DMS114 treated with DMSO at 0.1 percent for 48 hours (cell line): ENCODE data around the gene IGF1R.

Experiments used
- DNase-seq: peaks from one replicate; lab custom pipeline; 2025; ENCODE audit not compliant: unreplicated experiment; lab: John Stamatoyannopoulos, UW

Gene IGF1R

DNA sequence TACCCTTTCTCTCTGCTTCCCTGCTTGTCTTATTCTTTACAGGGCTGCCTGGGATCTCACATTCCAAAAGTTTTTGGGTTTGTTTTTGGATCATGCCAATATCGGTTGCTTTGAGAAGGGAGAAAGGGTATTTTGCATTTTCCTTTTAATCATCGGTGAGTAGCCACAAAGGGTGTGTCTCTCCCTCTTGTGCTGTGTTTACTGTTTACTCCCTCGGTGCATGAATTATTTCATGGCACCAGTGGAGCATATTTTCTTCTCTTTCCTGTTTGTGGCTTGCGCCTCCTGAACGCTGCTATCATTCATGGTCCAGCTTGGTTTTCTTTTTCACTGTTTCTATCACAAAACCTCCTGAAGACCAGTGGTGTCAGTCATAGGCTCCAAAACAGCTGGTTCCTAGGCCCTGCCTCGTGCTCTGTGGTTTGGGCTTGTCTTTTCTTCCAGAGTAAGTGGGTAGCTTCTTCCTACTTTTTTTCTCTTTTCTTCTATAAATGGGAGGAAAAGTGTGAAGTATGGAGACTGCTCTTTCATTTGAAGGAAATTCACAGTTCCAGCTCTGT, 54.9 kb downstream of the IGF1R start:
- no peak for DNase-seq

DNA sequence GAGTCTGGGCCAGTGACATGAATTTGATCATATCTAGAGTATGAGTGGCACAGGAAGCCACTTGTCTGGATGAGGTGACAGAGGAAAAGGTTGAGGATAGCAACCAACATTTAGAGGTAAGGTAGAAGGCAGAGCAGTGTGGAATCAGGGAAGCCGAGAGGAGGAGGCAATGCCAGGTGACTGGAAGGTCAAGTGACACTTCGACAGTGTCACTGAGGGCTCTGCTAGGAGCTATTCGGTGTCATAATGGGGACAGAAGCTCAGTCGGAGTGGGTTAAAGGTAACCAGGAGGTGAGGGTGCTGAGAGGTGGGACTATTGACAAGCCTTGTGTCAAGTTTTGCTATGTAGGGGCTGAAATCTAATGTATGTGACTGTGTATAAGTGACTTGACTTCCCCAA, 56.7 kb downstream of the IGF1R start:
- DNase-seq, result no peak

- no peak for DNase-seq
Measured at GRCh38 chr15:98706387-98706786, 58.0 kb downstream of the IGF1R start.

GRCh38 chr15:98706986-98707385, 58.6 kb downstream of the IGF1R start:
- no peak for DNase-seq

- DNase-seq, result no peak
Measured at GRCh38 chr15:98708037-98708590, 59.8 kb downstream of the IGF1R start.

DNA sequence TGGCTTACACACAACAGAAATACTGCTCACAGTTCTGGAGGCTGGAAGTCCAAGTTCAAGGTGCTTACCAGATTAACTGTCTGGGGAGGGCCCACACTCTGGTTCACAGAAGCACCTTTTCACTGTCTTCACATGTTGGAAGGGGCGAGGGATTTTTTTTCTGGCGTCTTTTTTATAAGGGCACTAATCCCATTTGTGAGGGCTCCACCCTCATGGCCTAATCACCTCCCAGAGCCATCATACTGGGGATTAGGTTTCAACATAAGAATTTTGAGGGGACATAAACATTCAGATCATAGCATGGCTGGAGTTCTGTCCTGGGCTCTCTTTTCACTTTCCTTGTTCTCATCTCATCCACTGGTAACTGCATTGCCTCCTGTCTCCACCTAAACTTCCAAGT, 63.5 kb downstream of the IGF1R start:
- DNase-seq, result no peak

- no peak for DNase-seq
Measured at GRCh38 chr15:98712845-98713584, 64.7 kb downstream of the IGF1R start.

DNA sequence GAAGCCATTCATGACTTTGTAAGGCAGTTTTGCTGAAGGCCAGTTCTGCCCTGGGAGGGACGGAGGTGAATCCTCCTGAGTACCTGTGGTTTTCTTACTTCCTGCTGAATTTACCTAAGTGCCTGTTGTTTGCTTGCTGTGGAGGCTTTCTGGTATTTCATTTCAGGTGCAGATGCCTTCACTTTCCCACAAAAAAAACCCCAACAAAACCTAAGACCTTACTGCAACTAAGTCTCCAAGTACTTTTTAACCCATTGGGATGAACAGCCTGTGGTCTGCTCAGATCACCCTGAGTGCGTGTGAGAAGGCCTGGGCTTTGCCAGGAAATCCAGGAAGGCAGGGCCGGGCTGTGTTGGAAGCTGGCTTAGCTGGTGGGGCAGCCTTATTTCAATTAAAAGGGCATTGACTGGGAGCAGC, 65.3 kb downstream of the IGF1R start:
- no peak for DNase-seq

- DNase-seq, result no peak
Measured at GRCh38 chr15:98714922-98715321, 66.6 kb downstream of the IGF1R start.

GRCh38 chr15:98715401-98715800, 67.1 kb downstream of the IGF1R start:
- DNase-seq, result no peak

GRCh38 chr15:98715890-98716443, 67.6 kb downstream of the IGF1R start:
- DNase-seq, result no peak

DNA sequence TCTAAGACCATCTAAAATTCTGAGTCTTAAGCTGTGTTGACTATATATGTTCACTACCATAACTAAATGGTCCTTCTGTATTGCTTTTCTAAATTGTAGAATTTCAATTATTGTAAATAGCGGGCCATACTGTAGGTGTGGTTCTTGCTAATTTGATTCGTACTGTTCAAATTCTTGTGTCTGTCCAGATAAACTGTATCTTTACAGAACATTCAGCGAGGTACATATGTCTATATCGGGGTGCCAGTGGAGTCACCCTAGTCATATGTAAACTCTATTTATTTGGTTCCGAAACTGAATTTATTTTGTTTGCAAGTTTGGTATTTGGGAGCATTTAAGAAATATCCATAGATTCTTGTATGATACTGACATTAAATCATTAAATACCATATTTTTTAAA, 69.0 kb downstream of the IGF1R start:
- no peak for DNase-seq

DNA sequence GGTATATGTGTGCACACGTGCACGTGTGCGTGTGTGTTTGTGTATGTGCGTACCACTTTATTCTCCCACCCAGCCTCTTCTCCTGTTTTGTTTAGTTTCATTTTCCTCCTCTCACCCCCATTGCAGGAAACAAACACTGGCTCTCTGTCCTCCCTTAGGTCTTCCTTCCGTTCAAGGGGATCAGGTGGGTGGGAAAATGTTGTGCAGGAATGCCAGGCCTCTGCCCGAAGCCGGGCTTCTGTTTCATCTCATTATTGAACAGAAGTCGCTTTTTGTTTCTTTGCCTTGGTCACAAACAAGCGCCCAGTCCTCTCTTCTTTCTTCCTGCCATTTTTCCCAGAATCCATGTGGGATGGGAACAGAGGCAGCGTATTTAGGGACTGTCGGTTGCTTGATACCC, 69.6 kb downstream of the IGF1R start:
- no peak for DNase-seq

DNA sequence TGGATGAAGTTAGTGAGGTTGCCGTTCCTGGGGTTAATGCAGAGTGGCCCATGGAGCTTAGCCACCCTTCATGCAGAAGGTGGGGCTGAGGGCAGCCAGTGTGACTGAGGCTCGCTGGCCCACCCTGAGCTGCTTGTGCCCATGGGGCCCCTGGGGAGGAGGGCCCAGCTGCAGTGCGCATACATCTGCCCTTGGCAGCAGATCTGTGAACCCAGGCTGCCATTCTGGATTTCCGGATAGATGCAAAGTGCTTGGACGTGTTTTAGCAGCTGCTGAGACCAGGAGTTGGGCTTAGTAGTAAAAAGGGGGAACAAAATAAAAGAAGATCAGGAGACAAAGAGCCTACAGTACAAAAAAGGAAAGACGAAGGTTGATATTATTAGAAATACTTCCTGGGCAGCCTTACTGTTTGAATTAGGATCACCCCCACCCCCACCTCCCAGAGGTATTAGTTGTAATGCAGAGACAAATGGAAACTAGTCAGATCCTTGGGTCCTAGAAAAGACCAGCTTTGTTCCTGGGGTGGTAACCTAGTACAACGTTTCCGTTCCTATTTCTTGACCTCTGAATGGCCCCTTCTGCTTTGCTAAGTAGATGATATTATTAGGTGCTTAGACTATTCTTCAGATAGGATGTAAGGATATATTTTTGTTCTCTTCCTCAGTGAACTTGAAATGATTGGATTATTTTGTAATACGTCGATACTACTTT, 70.2 kb downstream of the IGF1R start:
- DNase-seq, result no peak

DNA sequence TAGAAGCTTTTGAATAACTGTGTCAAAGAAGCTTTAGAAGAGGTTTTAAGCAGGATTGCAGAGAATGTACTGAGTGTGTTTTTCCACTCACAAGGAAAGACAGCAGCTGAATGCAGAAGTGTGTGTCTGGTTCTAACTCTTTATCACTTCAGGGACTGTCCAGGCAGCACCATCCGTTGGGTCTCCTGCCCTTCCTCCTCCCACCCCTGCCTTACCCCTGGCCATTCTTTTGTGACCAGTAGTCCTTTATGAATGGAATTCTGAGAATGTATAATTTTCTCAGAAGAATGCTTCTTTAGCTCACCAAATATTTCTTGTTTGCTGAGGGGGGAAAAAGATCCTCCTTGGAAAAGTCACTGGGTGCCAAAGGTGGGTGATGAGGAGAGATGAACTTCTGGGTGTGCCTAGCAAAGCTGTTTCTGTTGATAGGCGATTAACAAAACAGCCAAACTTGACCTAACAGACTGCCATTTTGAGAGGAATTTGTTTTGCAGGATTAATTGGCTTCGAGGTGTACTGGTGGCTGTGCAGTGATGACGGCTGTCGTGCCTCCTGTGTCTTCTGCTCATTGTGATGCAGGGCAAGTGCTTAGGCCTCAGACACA, 70.9 kb downstream of the IGF1R start:
- DNase-seq, result no peak

GRCh38 chr15:98720031-98720430, 71.7 kb downstream of the IGF1R start:
- no peak for DNase-seq

- DNase-seq, result no peak
Measured at GRCh38 chr15:98720577-98721565, 72.5 kb downstream of the IGF1R start.

DNA sequence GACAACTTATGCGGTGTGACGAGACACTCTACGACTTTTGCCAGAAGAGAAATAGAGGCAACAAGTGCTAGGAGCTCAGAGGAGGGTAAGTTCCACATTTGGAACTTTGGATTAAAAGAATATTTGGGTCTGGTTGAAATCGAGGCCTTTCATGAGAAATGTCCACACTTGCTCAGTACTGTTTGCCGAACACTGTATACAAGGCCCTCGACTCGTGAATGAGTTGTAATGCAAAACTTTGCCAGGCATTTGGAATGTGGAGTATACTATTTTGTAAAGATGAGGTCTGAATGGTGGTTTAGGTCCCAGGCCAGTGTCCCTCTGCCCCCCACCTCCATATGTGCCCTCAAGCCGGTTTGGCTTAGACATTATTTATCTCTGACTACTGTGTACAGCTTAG, 73.9 kb downstream of the IGF1R start:
- no peak for DNase-seq

GRCh38 chr15:98722645-98723044, 74.3 kb downstream of the IGF1R start:
- no peak for DNase-seq

DNA sequence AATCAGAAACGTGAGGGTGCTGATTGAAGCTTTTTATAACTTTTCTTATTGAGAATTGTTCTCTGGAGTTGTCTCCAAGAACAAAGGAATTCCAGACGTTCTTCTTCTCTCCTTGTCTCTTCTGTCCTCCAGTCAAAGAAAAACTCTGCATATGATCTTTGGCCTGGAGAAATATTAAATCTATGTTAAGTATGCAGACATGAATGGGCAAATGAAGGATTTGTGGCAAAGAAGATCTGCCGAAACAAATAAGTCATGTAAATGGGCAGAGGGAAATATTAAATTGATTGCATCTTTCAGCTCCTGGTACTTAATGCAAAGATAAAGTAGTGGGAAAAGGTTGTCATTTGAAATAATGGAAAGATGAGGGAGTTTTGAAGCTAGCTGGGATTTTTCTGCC, 74.9 kb downstream of the IGF1R start:
- no peak for DNase-seq
